SK-N-SH (cell line): Measurements from ENCODE around the gene CEP131. TPM values are rescaled to one million over a fixed set of nuclear protein-coding genes. Genes with fewer than 3 reads are reported as not detected.

Experiments
- CTCF ChIA-PET: fragments of 300-600, 350-600 bp; formaldehyde crosslinking; extraction: SDS; loops from one replicate; lab custom pipeline; 2021; lab: Yijun Ruan, JAX
- POLR2A ChIA-PET: fragments of 350-600 bp; sonication (Branson Sonifier 250); formaldehyde crosslinking; extraction: SDS; loops from one replicate; lab custom pipeline; 2020; ENCODE audit warnings: antibody characterized with exemption, inconsistent platforms; lab: Yijun Ruan, JAX
- DNase-seq: peaks from one replicate; pipeline ENCODE4 v3.0.0; 2012
- H2AFZ ChIP-seq: fragments of 200-600 bp; sonication (generic); 2 replicates; pipeline ENCODE4 v1.8.1; 2016; ENCODE audit warnings: antibody characterized with exemption, mild to moderate bottlenecking, low read depth
- H3F3A ChIP-seq: fragments of 200-600 bp; sonication (generic); replicated peaks from 2 replicates; pipeline ENCODE3; 2016; ENCODE audit warnings: antibody characterized with exemption, mild to moderate bottlenecking; ENCODE audit not compliant: insufficient read depth
- H3K27ac ChIP-seq, 2 experiments: fragments of 200-500 bp in 1 of 2; fragments of 200-600 bp in 1 of 2; sonication (Bioruptor generic) in 1 of 2; sonication (generic), shearing (Covaris generic) in 1 of 2; 2 replicates each; pipeline versions ENCODE4 v1.5.1 to v1.6.1; 2014 to 2016; ENCODE audit warnings: low read depth in 2 of 2, inconsistent platforms in 1 of 2, low read length in 1 of 2, mild to moderate bottlenecking in 1 of 2, mixed read lengths in 1 of 2
- H3K27me3 ChIP-seq: fragments of 200-600 bp; sonication (generic), shearing (Covaris generic); 2 replicates; pipeline ENCODE4 v1.6.1; 2016; ENCODE audit warnings: mixed run types; ENCODE audit not compliant: insufficient read depth
- H3K36me3 ChIP-seq, 2 experiments: fragments of 200-500 bp in 1 of 2; fragments of 200-600 bp in 1 of 2; sonication (Bioruptor generic) in 1 of 2; sonication (generic) in 1 of 2; replicated peaks in 1 of 2; 2 replicates each; pipeline versions ENCODE3 to v1.5.1; 2014 to 2016; ENCODE audit warnings: low read length in 1 of 2, mild to moderate bottlenecking in 1 of 2; ENCODE audit not compliant: insufficient read depth in 2 of 2, control insufficient read depth in 1 of 2
- H3K4me1 ChIP-seq, 2 experiments: fragments of 200-500 bp in 1 of 2; fragments of 200-600 bp in 1 of 2; sonication (Bioruptor generic) in 1 of 2; sonication (generic), shearing (Covaris generic) in 1 of 2; 2 replicates each; pipeline versions ENCODE4 v1.5.1 to v1.6.1; 2014 to 2016; ENCODE audit warnings: low read depth in 1 of 2, low read length in 1 of 2, mixed run types in 1 of 2; ENCODE audit not compliant: insufficient read depth in 2 of 2, control insufficient read depth in 1 of 2
- H3K4me2 ChIP-seq: fragments of 200-600 bp; sonication (generic), shearing (Covaris generic); 2 replicates; pipeline ENCODE4 v1.6.1; 2017; ENCODE audit warnings: mixed run types
- H3K4me3 ChIP-seq, 2 experiments: fragments of 200-500 bp in 1 of 2; fragments of 200-600 bp in 1 of 2; sonication (Bioruptor generic) in 1 of 2; sonication (generic), shearing (Covaris generic) in 1 of 2; 2 replicates each; pipeline versions ENCODE4 v1.5.1 to v1.8.1; 2014 to 2016; ENCODE audit warnings: low read depth in 2 of 2, inconsistent platforms in 1 of 2, low read length in 1 of 2, mild to moderate bottlenecking in 1 of 2, mixed read lengths in 1 of 2, moderate library complexity in 1 of 2
- H3K79me2 ChIP-seq: fragments of 200-600 bp; sonication (generic); 2 replicates; pipeline ENCODE4 v1.8.1; 2017; ENCODE audit warnings: mild to moderate bottlenecking; ENCODE audit not compliant: insufficient read depth
- H3K9ac ChIP-seq: fragments of 200-600 bp; sonication (generic); 2 replicates; pipeline ENCODE4 v1.6.1; 2017; ENCODE audit warnings: mixed run types
- H3K9me2 ChIP-seq: fragments of 200-600 bp; sonication (generic); 2 replicates; pipeline ENCODE4 v1.6.1; 2017; ENCODE audit warnings: mixed run types
- H3K9me3 ChIP-seq: fragments of 200-600 bp; sonication (generic); 2 replicates; pipeline ENCODE4 v1.6.1; 2017; ENCODE audit warnings: mixed run types, mild to moderate bottlenecking, moderate library complexity
- H4K20me1 ChIP-seq: fragments of 200-600 bp; sonication (generic); 2 replicates; pipeline ENCODE4 v1.6.1; 2017; ENCODE audit warnings: mild to moderate bottlenecking, mixed run types; ENCODE audit not compliant: insufficient read depth
- EZH2phosphoT487 ChIP-seq: fragments of 200-600 bp; sonication (generic); IDR thresholded peaks from 2 replicates; pipeline ENCODE4 v1.6.1; 2017; ENCODE audit warnings: low read depth, mixed run types, mild to moderate bottlenecking, antibody characterized with exemption, moderate library complexity, borderline replicate concordance
- FOSL2 ChIP-seq: IDR thresholded peaks from 2 replicates; pipeline ENCODE4 v1.4.0; 2012; ENCODE audit warnings: low read depth, mild to moderate bottlenecking, moderate library complexity, borderline replicate concordance
- FOXM1 ChIP-seq: IDR thresholded peaks from 2 replicates; pipeline ENCODE4 v1.4.0; 2012; ENCODE audit warnings: low read depth, mild to moderate bottlenecking
- JUND ChIP-seq: IDR thresholded peaks from 2 replicates; pipeline ENCODE4 v1.4.0; 2012
- NFIC ChIP-seq: IDR thresholded peaks from 2 replicates; pipeline ENCODE4 v1.4.0; 2012; ENCODE audit warnings: borderline replicate concordance
- TAF1 ChIP-seq: IDR thresholded peaks from 2 replicates; pipeline ENCODE4 v1.6.1; 2012; ENCODE audit warnings: low read depth, mild to moderate bottlenecking, low read length, moderate library complexity, borderline replicate concordance
- TEAD4 ChIP-seq: IDR thresholded peaks from 2 replicates; pipeline ENCODE4 v1.4.0; 2012; ENCODE audit warnings: mild to moderate bottlenecking, borderline replicate concordance; ENCODE audit not compliant: insufficient read depth
- WGBS: methylation state at CpG from one replicate; pipeline ENCODE4 v1.1.6; 2017; ENCODE audit warnings: low lambda C conversion rate; 5-methylcytosine and 5-hydroxymethylcytosine counted together
- polyA plus RNA-seq, 3 experiments: library from polyadenylated mRNA; depleted of rRNA; stranded (reverse); fragments of >200 nt; gene quantifications; 2 replicates each; pipeline ENCODE4 v1.2.3, GENCODE V29; 2012
- TF ChIP-seq, protein P1 (sequence below): IDR thresholded peaks from 2 replicates; pipeline ENCODE4; 2012
- TF ChIP-seq, protein P2 (sequence below): IDR thresholded peaks from 2 replicates; pipeline ENCODE4 v1.6.1; 2012; ENCODE audit warnings: mild to moderate bottlenecking, low read depth, low read length, moderate library complexity
- TF ChIP-seq, protein P3 (sequence below): fragments of 150-350 bp; IDR thresholded peaks from 2 replicates; pipeline ENCODE4 v1.6.1; 2017; ENCODE audit warnings: antibody characterized with exemption, low read length, low read depth, borderline replicate concordance
- TF ChIP-seq, protein P4 (sequence below): fragments of 200-600 bp; sonication (generic); IDR thresholded peaks from 2 replicates; pipeline ENCODE4 v1.6.1; 2017; ENCODE audit warnings: antibody characterized with exemption, mild to moderate bottlenecking, moderate library complexity

The CEP131 gene
- polyA plus RNA-seq, 1 of the 3 experiments (the other 2 are of a cell fraction), result 34.8 TPM

DNA sequence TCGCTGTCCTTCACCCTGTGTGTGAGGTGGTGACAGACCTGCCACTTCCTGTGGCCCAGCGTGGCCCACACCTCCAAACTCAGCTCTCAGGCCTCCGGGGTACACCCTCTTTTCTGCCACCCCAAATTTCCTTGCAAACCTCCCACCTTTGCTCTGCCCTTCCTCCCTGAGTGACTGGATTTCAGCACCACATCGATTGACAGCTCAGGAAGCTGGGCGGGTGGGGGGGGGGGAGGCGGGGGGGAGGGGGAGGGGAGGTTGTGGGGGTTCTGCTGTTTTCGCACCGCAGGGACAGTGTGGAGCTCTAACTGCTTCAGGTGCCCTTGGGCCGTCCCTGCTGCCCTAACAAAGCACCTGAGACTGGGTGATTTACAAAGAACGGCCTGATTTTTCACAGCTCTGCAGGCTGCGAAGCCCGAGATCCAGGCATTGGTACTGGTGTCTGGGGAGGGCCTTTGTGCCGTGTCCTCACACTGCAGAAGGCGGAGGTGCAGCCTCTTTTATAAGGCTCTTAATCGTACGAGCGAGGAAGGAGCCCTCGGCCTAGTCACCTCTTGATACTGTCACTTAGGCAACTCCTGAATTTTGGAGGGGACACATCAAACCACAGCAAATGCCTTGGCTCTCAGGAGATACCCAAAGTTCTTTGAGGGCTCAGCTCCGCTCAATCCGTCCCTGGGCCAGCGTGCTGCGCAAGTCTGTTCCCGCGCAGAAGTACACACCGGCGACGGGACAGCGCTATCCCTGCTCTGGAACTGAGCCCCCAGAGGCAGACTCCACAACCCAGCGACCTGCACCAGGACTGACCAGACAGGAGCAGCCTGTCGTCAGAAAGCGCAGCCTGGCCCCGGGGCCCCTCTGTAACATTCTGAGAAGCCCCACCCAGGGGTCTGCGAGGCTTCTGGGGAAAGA, 19.9 kb upstream of the CEP131 start:
- peaks cover 5 to 40% of the 10 kb centered on the region in 2 experiments for H3K36me3 ChIP-seq
- peaks cover 0 to 51% of the 10 kb centered on the region in 2 experiments; a peak in 2 of 4 replicates for H3K4me1 ChIP-seq
- H3K27me3 ChIP-seq, result no peaks in the 10 kb centered on the region
- H3K4me3 ChIP-seq, result no peak overlapping the region
- no peaks in the 10 kb centered on the region for H3K9me2 ChIP-seq
- WGBS, result 93% methylated on average over 31 of the region's 33 CpGs
- H3K9ac ChIP-seq, result no peak overlapping the region
- H3F3A ChIP-seq, result peaks cover 4% of the 10 kb centered on the region
- TF ChIP-seq, protein P1, sequence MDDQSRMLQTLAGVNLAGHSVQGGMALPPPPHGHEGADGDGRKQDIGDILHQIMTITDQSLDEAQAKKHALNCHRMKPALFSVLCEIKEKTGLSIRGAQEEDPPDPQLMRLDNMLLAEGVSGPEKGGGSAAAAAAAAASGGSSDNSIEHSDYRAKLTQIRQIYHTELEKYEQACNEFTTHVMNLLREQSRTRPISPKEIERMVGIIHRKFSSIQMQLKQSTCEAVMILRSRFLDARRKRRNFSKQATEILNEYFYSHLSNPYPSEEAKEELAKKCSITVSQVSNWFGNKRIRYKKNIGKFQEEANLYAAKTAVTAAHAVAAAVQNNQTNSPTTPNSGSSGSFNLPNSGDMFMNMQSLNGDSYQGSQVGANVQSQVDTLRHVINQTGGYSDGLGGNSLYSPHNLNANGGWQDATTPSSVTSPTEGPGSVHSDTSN, result 0 out of 2 replicates have a peak, but pooled peaks have one; percentile 5
- TF ChIP-seq, protein P2, sequence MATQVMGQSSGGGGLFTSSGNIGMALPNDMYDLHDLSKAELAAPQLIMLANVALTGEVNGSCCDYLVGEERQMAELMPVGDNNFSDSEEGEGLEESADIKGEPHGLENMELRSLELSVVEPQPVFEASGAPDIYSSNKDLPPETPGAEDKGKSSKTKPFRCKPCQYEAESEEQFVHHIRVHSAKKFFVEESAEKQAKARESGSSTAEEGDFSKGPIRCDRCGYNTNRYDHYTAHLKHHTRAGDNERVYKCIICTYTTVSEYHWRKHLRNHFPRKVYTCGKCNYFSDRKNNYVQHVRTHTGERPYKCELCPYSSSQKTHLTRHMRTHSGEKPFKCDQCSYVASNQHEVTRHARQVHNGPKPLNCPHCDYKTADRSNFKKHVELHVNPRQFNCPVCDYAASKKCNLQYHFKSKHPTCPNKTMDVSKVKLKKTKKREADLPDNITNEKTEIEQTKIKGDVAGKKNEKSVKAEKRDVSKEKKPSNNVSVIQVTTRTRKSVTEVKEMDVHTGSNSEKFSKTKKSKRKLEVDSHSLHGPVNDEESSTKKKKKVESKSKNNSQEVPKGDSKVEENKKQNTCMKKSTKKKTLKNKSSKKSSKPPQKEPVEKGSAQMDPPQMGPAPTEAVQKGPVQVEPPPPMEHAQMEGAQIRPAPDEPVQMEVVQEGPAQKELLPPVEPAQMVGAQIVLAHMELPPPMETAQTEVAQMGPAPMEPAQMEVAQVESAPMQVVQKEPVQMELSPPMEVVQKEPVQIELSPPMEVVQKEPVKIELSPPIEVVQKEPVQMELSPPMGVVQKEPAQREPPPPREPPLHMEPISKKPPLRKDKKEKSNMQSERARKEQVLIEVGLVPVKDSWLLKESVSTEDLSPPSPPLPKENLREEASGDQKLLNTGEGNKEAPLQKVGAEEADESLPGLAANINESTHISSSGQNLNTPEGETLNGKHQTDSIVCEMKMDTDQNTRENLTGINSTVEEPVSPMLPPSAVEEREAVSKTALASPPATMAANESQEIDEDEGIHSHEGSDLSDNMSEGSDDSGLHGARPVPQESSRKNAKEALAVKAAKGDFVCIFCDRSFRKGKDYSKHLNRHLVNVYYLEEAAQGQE, result peak; percentile 74
- no peak for TF ChIP-seq EZH2phosphoT487
- no peak overlapping the region; a peak in 1 of 4 replicates for H3K27ac ChIP-seq
- ChIA-PET POLR2A (no interaction called here), CTCF (interaction anchor here (0.7 to 12.8 kb wide), 11 partner anchors 8 to 294 kb away, joined by 3 to 133 read pairs (median 3); no protein-coding TSS in a partner anchor)
- no peaks in the 10 kb centered on the region for H3K9me3 ChIP-seq
- H3K4me2 ChIP-seq, result no peak overlapping the region
- peaks cover 41% of the 10 kb centered on the region for H3K79me2 ChIP-seq
- no peak for DNase-seq
- peaks cover 13% of the 10 kb centered on the region for H4K20me1 ChIP-seq
- no peak overlapping the region for H2AFZ ChIP-seq

DNA sequence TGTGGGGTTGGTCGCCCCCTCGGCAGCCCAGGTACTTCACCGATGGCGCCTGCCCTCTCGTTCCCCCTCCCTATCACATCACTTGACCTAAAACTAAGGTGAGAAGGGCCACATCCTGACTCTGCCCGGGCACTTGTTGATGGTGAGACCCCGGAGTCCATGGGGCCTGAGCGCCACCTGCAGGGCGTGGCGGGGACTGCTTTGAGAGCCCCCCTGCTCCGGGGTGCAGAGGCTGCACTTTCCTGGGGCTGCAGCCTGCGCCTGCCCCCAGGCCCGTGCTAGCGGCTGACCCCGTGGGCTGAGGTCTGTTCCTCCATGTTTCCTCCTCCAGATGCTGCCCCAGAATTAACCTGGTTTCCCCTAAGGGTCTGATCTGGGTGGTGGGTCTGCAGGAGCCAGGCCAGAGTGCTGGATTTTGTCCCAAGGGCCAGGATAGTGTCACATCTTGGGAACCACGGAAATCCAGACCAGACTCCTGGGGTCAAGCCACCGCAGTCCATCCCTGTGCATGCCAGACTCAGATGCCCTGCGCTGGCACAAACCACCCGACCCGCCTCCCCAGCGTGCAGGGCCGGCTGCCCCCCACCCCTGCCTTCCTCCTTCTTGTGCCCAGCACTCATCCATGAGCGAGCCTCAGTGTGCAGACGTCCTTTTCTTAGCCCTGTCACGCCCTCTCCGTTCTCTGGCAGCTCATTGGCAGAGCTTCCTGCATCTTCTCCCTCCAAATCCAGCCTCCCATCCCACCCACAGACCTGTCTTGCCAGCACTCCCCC, 19.1 kb upstream of the CEP131 start:
- CTCF ChIA-PET, result interaction anchor here (0.7 to 12.8 kb wide), 11 partner anchors 9 to 294 kb away, joined by 3 to 133 read pairs (median 3); no protein-coding TSS in a partner anchor
- H3K36me3 ChIP-seq, result peaks cover 0 to 36% of the 10 kb centered on the region in 2 experiments
- peak overlapping the region in 1 of 2 experiments; percentile 44; a peak in 1 of 4 replicates for H3K27ac ChIP-seq
- peaks cover 13% of the 10 kb centered on the region for H4K20me1 ChIP-seq
- no peak overlapping the region for H2AFZ ChIP-seq
- H3K79me2 ChIP-seq, result peaks cover 49% of the 10 kb centered on the region
- peaks cover 0 to 57% of the 10 kb centered on the region in 2 experiments; a peak in 2 of 4 replicates for H3K4me1 ChIP-seq
- H3K9ac ChIP-seq, result no peak overlapping the region
- H3K9me2 ChIP-seq, result no peaks in the 10 kb centered on the region
- POLR2A ChIA-PET, result no interaction called here
- no peak overlapping the region for H3K4me3 ChIP-seq
- WGBS, result 57% methylated on average over 21 of the region's 26 CpGs
- peaks cover 4% of the 10 kb centered on the region for H3F3A ChIP-seq
- H3K27me3 ChIP-seq, result no peaks in the 10 kb centered on the region
- peak; percentile 96 for DNase-seq
- H3K9me3 ChIP-seq, result no peaks in the 10 kb centered on the region
- no peak overlapping the region for H3K4me2 ChIP-seq
- TF ChIP-seq, protein P1, result no peak
- TF ChIP-seq TAF1, result no peak
- TF ChIP-seq FOXM1, result no peak
- TF ChIP-seq, protein P3, sequence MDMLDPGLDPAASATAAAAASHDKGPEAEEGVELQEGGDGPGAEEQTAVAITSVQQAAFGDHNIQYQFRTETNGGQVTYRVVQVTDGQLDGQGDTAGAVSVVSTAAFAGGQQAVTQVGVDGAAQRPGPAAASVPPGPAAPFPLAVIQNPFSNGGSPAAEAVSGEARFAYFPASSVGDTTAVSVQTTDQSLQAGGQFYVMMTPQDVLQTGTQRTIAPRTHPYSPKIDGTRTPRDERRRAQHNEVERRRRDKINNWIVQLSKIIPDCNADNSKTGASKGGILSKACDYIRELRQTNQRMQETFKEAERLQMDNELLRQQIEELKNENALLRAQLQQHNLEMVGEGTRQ, result no peak
- TF ChIP-seq JUND, result no peak
- no peak for TF ChIP-seq FOSL2
- no peak for TF ChIP-seq TEAD4
- TF ChIP-seq, protein P4, sequence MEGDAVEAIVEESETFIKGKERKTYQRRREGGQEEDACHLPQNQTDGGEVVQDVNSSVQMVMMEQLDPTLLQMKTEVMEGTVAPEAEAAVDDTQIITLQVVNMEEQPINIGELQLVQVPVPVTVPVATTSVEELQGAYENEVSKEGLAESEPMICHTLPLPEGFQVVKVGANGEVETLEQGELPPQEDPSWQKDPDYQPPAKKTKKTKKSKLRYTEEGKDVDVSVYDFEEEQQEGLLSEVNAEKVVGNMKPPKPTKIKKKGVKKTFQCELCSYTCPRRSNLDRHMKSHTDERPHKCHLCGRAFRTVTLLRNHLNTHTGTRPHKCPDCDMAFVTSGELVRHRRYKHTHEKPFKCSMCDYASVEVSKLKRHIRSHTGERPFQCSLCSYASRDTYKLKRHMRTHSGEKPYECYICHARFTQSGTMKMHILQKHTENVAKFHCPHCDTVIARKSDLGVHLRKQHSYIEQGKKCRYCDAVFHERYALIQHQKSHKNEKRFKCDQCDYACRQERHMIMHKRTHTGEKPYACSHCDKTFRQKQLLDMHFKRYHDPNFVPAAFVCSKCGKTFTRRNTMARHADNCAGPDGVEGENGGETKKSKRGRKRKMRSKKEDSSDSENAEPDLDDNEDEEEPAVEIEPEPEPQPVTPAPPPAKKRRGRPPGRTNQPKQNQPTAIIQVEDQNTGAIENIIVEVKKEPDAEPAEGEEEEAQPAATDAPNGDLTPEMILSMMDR, result peak; percentile 89
- no peak for TF ChIP-seq NFIC
